PC-9 (cell line): Measurements from ENCODE around the gene UBE2Z. TPM values are rescaled to one million over a fixed set of nuclear protein-coding genes. Genes with fewer than 3 reads are reported as not detected.

Experiments
- BruUV-seq: library from RNA; stranded (reverse); fragments of 400-500 nt; replicated peaks from 2 replicates; lab custom pipeline; 2021; lab: Mats Ljungman, UMichigan
- CTCF ChIA-PET: fragments of 300-600 bp; sonication (Branson Sonifier 250); formaldehyde crosslinking; loops from one replicate; lab custom pipeline; 2022; ENCODE audit warnings: antibody characterized with exemption; lab: Charles Lee
- POLR2A ChIA-PET: fragments of 300-600 bp; sonication (Branson Sonifier 250); formaldehyde crosslinking; loops from one replicate; lab custom pipeline; 2022; ENCODE audit warnings: antibody characterized with exemption; ENCODE audit not compliant: unreplicated experiment; lab: Charles Lee
- DNase-seq, 2 experiments: peaks; one replicate each; pipeline versions ENCODE4 v3.0.0 to v3.0.0-alpha.2; 2015 to 2022; ENCODE audit warnings: mixed read lengths in 1 of 2
- H2AFZ ChIP-seq: fragments of 200-600 bp; sonication (generic); 2 replicates; pipeline ENCODE4 v1.8.1; 2017; ENCODE audit warnings: antibody characterized with exemption
- H3F3A ChIP-seq: fragments of 200-600 bp; sonication (generic); 2 replicates; pipeline ENCODE4 v1.8.1; 2017; ENCODE audit warnings: antibody characterized with exemption, mild to moderate bottlenecking, low read depth; ENCODE audit not compliant: insufficient read depth
- H3K27ac ChIP-seq: fragments of 200-600 bp; sonication (generic); 2 replicates; pipeline ENCODE4 v1.6.1; 2016; ENCODE audit warnings: mixed run types
- H3K27me3 ChIP-seq: fragments of 200-600 bp; sonication (generic); 2 replicates; pipeline ENCODE4 v1.6.1; 2016; ENCODE audit warnings: low read depth, mixed run types; ENCODE audit not compliant: insufficient read depth
- H3K36me3 ChIP-seq: fragments of 200-600 bp; sonication (generic); 2 replicates; pipeline ENCODE4 v1.6.1; 2016; ENCODE audit warnings: low read depth, mixed run types
- H3K4me1 ChIP-seq: fragments of 200-600 bp; sonication (generic); replicated peaks from 2 replicates; pipeline ENCODE4 v1.6.1; 2016; ENCODE audit warnings: mixed run types; ENCODE audit not compliant: insufficient read depth
- H3K4me2 ChIP-seq: fragments of 200-600 bp; sonication (generic); 2 replicates; pipeline ENCODE4 v1.6.1; 2017; ENCODE audit warnings: mixed run types
- H3K4me3 ChIP-seq: fragments of 200-600 bp; sonication (generic); 2 replicates; pipeline ENCODE4 v1.6.1; 2016; ENCODE audit warnings: mixed run types
- H3K79me2 ChIP-seq: fragments of 200-600 bp; sonication (generic); 2 replicates; pipeline ENCODE4 v1.6.1; 2017; ENCODE audit warnings: low read depth, mixed run types
- H3K9me2 ChIP-seq: fragments of 200-600 bp; sonication (generic); 2 replicates; pipeline ENCODE4 v1.8.1; 2017; ENCODE audit warnings: mild to moderate bottlenecking; ENCODE audit not compliant: insufficient read depth
- H3K9me3 ChIP-seq: fragments of 200-600 bp; sonication (generic); 2 replicates; pipeline ENCODE4 v1.8.1; 2016; ENCODE audit warnings: low read depth; ENCODE audit not compliant: insufficient read depth
- H4K20me1 ChIP-seq: fragments of 200-600 bp; sonication (generic); 2 replicates; pipeline ENCODE4 v1.8.1; 2017; ENCODE audit not compliant: insufficient read depth
- CTCF ChIP-seq: fragments of 200-600 bp; sonication (generic); conservative IDR thresholded peaks from 2 replicates; pipeline ENCODE4 v1.6.1; 2017; ENCODE audit warnings: mixed run types, antibody characterized with exemption, mild to moderate bottlenecking, moderate library complexity
- EZH2 ChIP-seq: fragments of 200-600 bp; sonication (generic); IDR thresholded peaks from 2 replicates; pipeline ENCODE4 v1.8.0; 2017; ENCODE audit warnings: antibody characterized with exemption, low read depth
- intact Hi-C: fragments of 100-400 bp; cut with micrococcal nuclease; formaldehyde crosslinking; loops from one replicate; pipeline ENCODE4 v1.10.0; 2022; ENCODE audit not compliant: unreplicated experiment
- total RNA-seq: library from RNA; stranded (reverse); gene quantifications from 2 replicates; pipeline ENCODE4 v1.2.3, GENCODE V29; 2021

Gene UBE2Z
- total RNA-seq, 1 experiment from 2014 or later, result 99.4 TPM

- peaks cover 54% of the 10 kb centered on the region for H3F3A ChIP-seq
- H3K27me3 ChIP-seq, result no peaks in the 10 kb centered on the region
- peaks cover 58% of the 10 kb centered on the region for H3K36me3 ChIP-seq
- CTCF ChIA-PET, result no interaction called here
- no peak overlapping the region for H3K27ac ChIP-seq
- intact Hi-C loops, result no loop called here
- H3K9me2 ChIP-seq, result no peaks in the 10 kb centered on the region
- no peak overlapping the region for H2AFZ ChIP-seq
- BruUV-seq, result no TSS peak
- POLR2A ChIA-PET, result no interaction called here
- H3K9me3 ChIP-seq, result no peaks in the 10 kb centered on the region
- H4K20me1 ChIP-seq, result peaks cover 32% of the 10 kb centered on the region
- H3K4me2 ChIP-seq, result no peak overlapping the region
- H3K4me1 ChIP-seq, result no peaks in the 10 kb centered on the region
- TF ChIP-seq EZH2, result no peak
- no peak for TF ChIP-seq CTCF
- H3K4me3 ChIP-seq, result no peak overlapping the region
- DNase-seq, result no peak
- H3K79me2 ChIP-seq, result no peaks in the 10 kb centered on the region
These were observed 17.2 kb downstream of the UBE2Z start for GRCh38 chr17:48925251-48925990.

GRCh38 chr17:48925991-48926342 is 17.8 kb downstream of the UBE2Z start:
- no peak overlapping the region for H2AFZ ChIP-seq
- peaks cover 30% of the 10 kb centered on the region for H4K20me1 ChIP-seq
- no peaks in the 10 kb centered on the region for H3K4me1 ChIP-seq
- CTCF ChIA-PET, result no interaction called here
- no peak overlapping the region for H3K4me2 ChIP-seq
- no peaks in the 10 kb centered on the region for H3K9me2 ChIP-seq
- H3K27me3 ChIP-seq, result no peaks in the 10 kb centered on the region
- peaks cover 57% of the 10 kb centered on the region for H3K36me3 ChIP-seq
- BruUV-seq, result no TSS peak
- no peaks in the 10 kb centered on the region for H3K9me3 ChIP-seq
- intact Hi-C loops, result no loop called here
- no peak for DNase-seq
- H3K4me3 ChIP-seq, result no peak overlapping the region
- peaks cover 59% of the 10 kb centered on the region for H3F3A ChIP-seq
- no peaks in the 10 kb centered on the region for H3K79me2 ChIP-seq
- TF ChIP-seq EZH2, result no peak
- TF ChIP-seq CTCF, result no peak
- H3K27ac ChIP-seq, result no peak overlapping the region
- POLR2A ChIA-PET, result no interaction called here

GRCh38 chr17:48927978-48928745 is 20.0 kb downstream of the UBE2Z start:
- ChIA-PET CTCF (no interaction called here), POLR2A (no interaction called here)
- BruUV-seq, result no TSS peak
- Histone ChIP-seq H3K27ac (no peak overlapping the region), H3F3A (peaks cover 73% of the 10 kb centered on the region), H3K4me2 (no peak overlapping the region), H3K4me3 (no peak overlapping the region), H3K27me3 (no peaks in the 10 kb centered on the region), H3K9me2 (no peaks in the 10 kb centered on the region), H3K9me3 (no peaks in the 10 kb centered on the region), H2AFZ (no peak overlapping the region), H3K4me1 (no peaks in the 10 kb centered on the region), H3K36me3 (peaks cover 56% of the 10 kb centered on the region), H4K20me1 (peaks cover 27% of the 10 kb centered on the region), H3K79me2 (no peaks in the 10 kb centered on the region)
- intact Hi-C loops, result no loop called here
- TF ChIP-seq CTCF (no peak), EZH2 (no peak)
- DNase-seq, result no peak
